A549 (cell line): ENCODE measurements around the gene DENND10. TPM values are rescaled to one million over a fixed set of nuclear protein-coding genes. Genes with fewer than 3 reads are reported as not detected.

Experiments used
- ATAC-seq, 2 experiments: fragments of 200-7000 bp in 1 of 2; fragments of >200 bp in 1 of 2; cut with Nextera tagmentation in 1 of 2; cut with Tn5 transposase in 1 of 2; 3 replicates each; pipeline versions ENCODE4 v1.8.0 to v1.9.1; 2018 to 2020; ENCODE audit warnings: mild to moderate bottlenecking in 1 of 2, moderate library complexity in 1 of 2
- CTCF ChIA-PET: fragments of 300-600 bp; sonication (Branson Sonifier 250); formaldehyde crosslinking; extraction: SDS; loops from one replicate; lab custom pipeline; 2021; ENCODE audit warnings: antibody characterized with exemption, inconsistent platforms; lab: Yijun Ruan, JAX
- POLR2A ChIA-PET: fragments of 350-600 bp; formaldehyde crosslinking; extraction: SDS; loops from one replicate; lab custom pipeline; 2021; ENCODE audit warnings: antibody characterized with exemption, inconsistent platforms; lab: Yijun Ruan, JAX
- DNase-seq, 2 experiments: peaks; one replicate each; pipeline versions ENCODE4 v3.0.0 to v3.0.0-alpha.2; 2011 to 2016; ENCODE audit warnings: low read depth in 1 of 2, low spot score in 1 of 2
- FAIRE-seq: peaks from 2 replicates; lab custom pipeline; 2011; peaks lifted over from hg19 to GRCh38; lab: Jason Lieb, UNC
- H3K27ac ChIP-seq, 2 experiments: fragments of >200 bp; sonication (Bioruptor Twin); formaldehyde crosslinking; 3 replicates each; pipeline ENCODE4 v1.5.1; 2016 to 2017
- H3K4me1 ChIP-seq: fragments of >200 bp; sonication (Bioruptor Twin); formaldehyde crosslinking; 3 replicates; pipeline ENCODE4 v1.6.1; 2016
- H3K4me2 ChIP-seq: fragments of >200 bp; sonication (Bioruptor Twin); formaldehyde crosslinking; 3 replicates; pipeline ENCODE4 v1.6.1; 2016
- H3K4me3 ChIP-seq: fragments of >200 bp; sonication (Bioruptor Twin); formaldehyde crosslinking; 3 replicates; pipeline ENCODE4 v1.5.1; 2016
- H3K9me3 ChIP-seq: fragments of >200 bp; sonication (Bioruptor Twin); formaldehyde crosslinking; 3 replicates; pipeline ENCODE4 v1.6.1; 2016
- BCL3 ChIP-seq: fragments of >200 bp; sonication (Bioruptor Twin); formaldehyde crosslinking; IDR thresholded peaks from 3 replicates; pipeline ENCODE4 v1.6.1; 2016
- BHLHE40 ChIP-seq: IDR thresholded peaks from 2 replicates; pipeline ENCODE4 v1.6.1; 2012; ENCODE audit warnings: low read depth, low read length, inconsistent platforms
- CBX2 ChIP-seq: fragments of 200-600 bp; sonication (generic); IDR thresholded peaks from 2 replicates; pipeline ENCODE4 v1.6.1; 2016; ENCODE audit warnings: low read depth, mild to moderate bottlenecking, borderline replicate concordance
- CHD4 ChIP-seq: fragments of 200-600 bp; sonication (generic); IDR thresholded peaks from 2 replicates; pipeline ENCODE4 v1.6.1; 2016; ENCODE audit warnings: antibody characterized with exemption, mild to moderate bottlenecking, borderline replicate concordance
- CTCF ChIP-seq: fragments of >200 bp; sonication (Bioruptor Twin); formaldehyde crosslinking; IDR thresholded peaks from 3 replicates; pipeline ENCODE4 v1.5.1; 2016
- E2F6 ChIP-seq: IDR thresholded peaks from 2 replicates; pipeline ENCODE4 v1.6.1; 2012; ENCODE audit warnings: low read depth, borderline replicate concordance
- EHF ChIP-seq: fragments of 250-450 bp; sonication (Bioruptor Pico); IDR thresholded peaks from 2 replicates; pipeline ENCODE4 v1.5.0; 2020; ENCODE audit warnings: mild to moderate bottlenecking
- FOSL2 ChIP-seq, 2 experiments: fragments of 450-650 bp in 1 of 2; fragments of >200 bp in 1 of 2; sonication (Bioruptor Twin) in 1 of 2; formaldehyde crosslinking; IDR thresholded peaks; 2 replicates each; pipeline versions ENCODE4 v1.5.0 to v1.6.1; 2016 to 2020; ENCODE audit warnings: mild to moderate bottlenecking in 1 of 2, moderate library complexity in 1 of 2
- GATA3 ChIP-seq: IDR thresholded peaks from 2 replicates; pipeline ENCODE4 v1.6.1; 2012; ENCODE audit warnings: borderline replicate concordance
- HMGXB4 ChIP-seq: fragments of 250-450 bp; sonication (Bioruptor Pico); IDR thresholded peaks from 2 replicates; pipeline ENCODE4 v1.5.0; 2021; ENCODE audit warnings: mild to moderate bottlenecking, moderate library complexity, borderline replicate concordance
- HOXA7 ChIP-seq: fragments of 250-450 bp; sonication (Bioruptor Pico); IDR thresholded peaks from 2 replicates; pipeline ENCODE4 v1.5.0; 2020; ENCODE audit warnings: mild to moderate bottlenecking, moderate library complexity
- HOXB13 ChIP-seq: fragments of 250-450 bp; sonication (Bioruptor Pico); IDR thresholded peaks from 2 replicates; pipeline ENCODE4 v1.5.0; 2020; ENCODE audit warnings: low read depth, mild to moderate bottlenecking, moderate library complexity
- HOXB5 ChIP-seq: fragments of 250-450 bp; sonication (Bioruptor Pico); IDR thresholded peaks from 2 replicates; pipeline ENCODE4 v1.5.0; 2020; ENCODE audit warnings: mild to moderate bottlenecking, moderate library complexity
- JUN ChIP-seq, 2 experiments: fragments of >200 bp; sonication (Bioruptor Twin); formaldehyde crosslinking; IDR thresholded peaks; 2 replicates in 1 of 2; 3 replicates in 1 of 2; pipeline ENCODE4 v1.6.1; 2016 to 2017
- JUNB ChIP-seq: fragments of >200 bp; sonication (Bioruptor Twin); formaldehyde crosslinking; IDR thresholded peaks from 2 replicates; pipeline ENCODE4 v1.6.1; 2016
- MYC ChIP-seq: IDR thresholded peaks from 2 replicates; pipeline ENCODE4 v1.6.1; 2012; ENCODE audit warnings: mild to moderate bottlenecking, inconsistent platforms, low read length, improper control_type of control experiment, borderline replicate concordance
- PBX3 ChIP-seq: IDR thresholded peaks from 2 replicates; pipeline ENCODE4 v1.6.1; 2012
- POLR2A ChIP-seq: IDR thresholded peaks from 2 replicates; pipeline ENCODE4 v1.6.1; 2012; ENCODE audit warnings: mild to moderate bottlenecking, low read length
- RARB ChIP-seq: fragments of 250-450 bp; sonication (Bioruptor Pico); IDR thresholded peaks from 2 replicates; pipeline ENCODE4 v1.8.0; 2021; ENCODE audit warnings: mild to moderate bottlenecking, moderate library complexity
- TFCP2L1 ChIP-seq: fragments of 250-450 bp; sonication (Bioruptor Pico); IDR thresholded peaks from 2 replicates; pipeline ENCODE4 v1.5.0; 2021; ENCODE audit warnings: mild to moderate bottlenecking
- WGBS: methylation state at CpG from one replicate; pipeline ENCODE4 v1.1.6; 2017; ENCODE audit errors: missing lambda C conversion rate; 5-methylcytosine and 5-hydroxymethylcytosine counted together
- polyA plus RNA-seq, 4 experiments: library from polyadenylated mRNA; depleted of rRNA in 3 of 4; stranded (reverse); fragments of >200 nt; fragmentation: RNase III in 1 of 4; extraction: RNeasy Plus Mini Kit Qiagen cat#74134 plus additional on column Dnase treatment in 1 of 4; gene quantifications; 2 replicates in 3 of 4; 3 replicates in 1 of 4; pipeline ENCODE4 v1.2.3, GENCODE V29; 2011 to 2017
- TF ChIP-seq, protein P1 (sequence below): fragments of >200 bp; sonication (Bioruptor Twin); formaldehyde crosslinking; IDR thresholded peaks from 2 replicates; pipeline ENCODE4 v1.6.1; 2016
- TF ChIP-seq, protein P2 (sequence below): fragments of 250-450 bp; sonication (Bioruptor Pico); IDR thresholded peaks from 2 replicates; pipeline ENCODE4 v1.5.0; 2020; ENCODE audit warnings: low read depth, mild to moderate bottlenecking, moderate library complexity
- TF ChIP-seq, protein P3 (sequence below): IDR thresholded peaks from 2 replicates; pipeline ENCODE4 v1.6.1; 2012

The DENND10 gene
- polyA plus RNA-seq, 2 of the 4 experiments (the other 2 are of a cell fraction) = 49.7 to 94.3 TPM

GRCh38 chr10:119070395-119071165 lies 33.3 kb upstream of the DENND10 start:
- Histone ChIP-seq H3K27ac (no peak overlapping the region), H3K4me2 (no peak overlapping the region), H3K9me3 (no peaks in the 10 kb centered on the region), H3K4me1 (peaks cover 13% of the 10 kb centered on the region), H3K4me3 (no peak overlapping the region)
- ChIA-PET CTCF (no interaction called here), POLR2A (interaction anchor here (0.6 kb wide), 1 partner anchor 17 kb away, joined by 3 read pairs; no protein-coding TSS in a partner anchor)
- TF ChIP-seq, protein P1, sequence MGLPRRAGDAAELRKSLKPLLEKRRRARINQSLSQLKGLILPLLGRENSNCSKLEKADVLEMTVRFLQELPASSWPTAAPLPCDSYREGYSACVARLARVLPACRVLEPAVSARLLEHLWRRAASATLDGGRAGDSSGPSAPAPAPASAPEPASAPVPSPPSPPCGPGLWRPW = no peak
- no peak for TF ChIP-seq PBX3
- TF ChIP-seq HMGXB4 (CRISPR knock-in tag) = no peak
- no peak for TF ChIP-seq BCL3
- TF ChIP-seq, protein P2, sequence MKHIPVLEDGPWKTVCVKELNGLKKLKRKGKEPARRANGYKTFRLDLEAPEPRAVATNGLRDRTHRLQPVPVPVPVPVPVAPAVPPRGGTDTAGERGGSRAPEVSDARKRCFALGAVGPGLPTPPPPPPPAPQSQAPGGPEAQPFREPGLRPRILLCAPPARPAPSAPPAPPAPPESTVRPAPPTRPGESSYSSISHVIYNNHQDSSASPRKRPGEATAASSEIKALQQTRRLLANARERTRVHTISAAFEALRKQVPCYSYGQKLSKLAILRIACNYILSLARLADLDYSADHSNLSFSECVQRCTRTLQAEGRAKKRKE (CRISPR knock-in tag) = no peak
- no peak for TF ChIP-seq CHD4
- no peak for TF ChIP-seq RARB (CRISPR knock-in tag)
- no peak for TF ChIP-seq HOXB13 (CRISPR knock-in tag)
- TF ChIP-seq, protein P3, sequence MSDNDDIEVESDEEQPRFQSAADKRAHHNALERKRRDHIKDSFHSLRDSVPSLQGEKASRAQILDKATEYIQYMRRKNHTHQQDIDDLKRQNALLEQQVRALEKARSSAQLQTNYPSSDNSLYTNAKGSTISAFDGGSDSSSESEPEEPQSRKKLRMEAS = no peak
- no peak for TF ChIP-seq EHF
- no peak for TF ChIP-seq MYC
- TF ChIP-seq TFCP2L1 (CRISPR knock-in tag) = no peak
- no peak for TF ChIP-seq JUNB
- no peak for TF ChIP-seq CTCF
- 93% methylated on average over 9 of the region's 9 CpGs for WGBS
- ATAC-seq = no peak
- FAIRE-seq = no peak
- no peak for DNase-seq

- no peak for ATAC-seq
- Histone ChIP-seq H3K4me3 (no peak overlapping the region), H3K9me3 (no peaks in the 10 kb centered on the region), H3K4me1 (peaks cover 38% of the 10 kb centered on the region), H3K27ac (no peak overlapping the region), H3K4me2 (no peak overlapping the region)
- WGBS = 87% methylated on average over 6 of the region's 6 CpGs
- POLR2A ChIA-PET = no interaction called here
- TF ChIP-seq JUN (IDR thresholded peaks at IDR 0.05) (no peak), POLR2A (no peak), FOSL2 (IDR thresholded peaks at IDR 0.05) (no peak), FOSL2 (CRISPR knock-in tag; IDR thresholded peaks at IDR 0.05) (no peak), GATA3 (no peak), CBX2 (no peak), E2F6 (no peak), BHLHE40 (no peak), HOXA7 (CRISPR knock-in tag) (no peak), HOXB5 (CRISPR knock-in tag) (no peak)
- FAIRE-seq = no peak
- CTCF ChIA-PET = no interaction called here
- DNase-seq = no peak
Measured at GRCh38 chr10:119073584-119073983, 30.3 kb upstream of the DENND10 start.
